ENCODE data around the gene FAM210B. TPM values are rescaled to one million over a fixed set of nuclear protein-coding genes. Genes with fewer than 3 reads are reported as not detected.

The FAM210B gene
- total and polyA plus RNA-seq, 2 of the 13 experiments (the other 11 are each of a cell fraction or from before 2014, with no cell fraction given), result 75.9 to 107 TPM

- TF ChIP-seq CTCF (CRISPR knock-in tag; IDR thresholded peaks at IDR 0.05) (peak; percentile 87), POGZ (CRISPR knock-in tag; IDR thresholded peaks at IDR 0.05) (0 out of 2 replicates have a peak, but pooled peaks have one; percentile 12), ZNF543 (CRISPR knock-in tag; IDR thresholded peaks at IDR 0.05) (no peak), NFRKB (IDR thresholded peaks at IDR 0.05) (no peak), RARG (CRISPR knock-in tag; IDR thresholded peaks at IDR 0.05; ENCODE audit: low read depth) (no peak), GRHL1 (CRISPR knock-in tag; conservative IDR thresholded peaks at IDR 0.05) (no peak), SAP130 (CRISPR knock-in tag; IDR thresholded peaks at IDR 0.05; ENCODE audit: low read depth) (peak; percentile 50), ZNF292 (CRISPR knock-in tag; IDR thresholded peaks at IDR 0.05; ENCODE audit: borderline replicate concordance, low read depth) (no peak), ZNF567 (CRISPR knock-in tag; IDR thresholded peaks at IDR 0.05; ENCODE audit: borderline replicate concordance) (no peak), USF2 (IDR thresholded peaks at IDR 0.05; ENCODE audit: low read depth, low read length) (no peak), USF2 (CRISPR knock-in tag; IDR thresholded peaks at IDR 0.05; ENCODE audit: borderline replicate concordance) (peak; percentile 21; the same call in 1 of the 2 replicates), NRL (CRISPR knock-in tag; IDR thresholded peaks at IDR 0.05; ENCODE audit: borderline replicate concordance) (no peak), MED1 (CRISPR knock-in tag; IDR thresholded peaks at IDR 0.05) (no peak), ARID5B (CRISPR knock-in tag; IDR thresholded peaks at IDR 0.05) (peak; percentile 29; the same call in 1 of the 2 replicates), ZNF574 (CRISPR knock-in tag; IDR thresholded peaks at IDR 0.05) (no peak), FOXC1 (CRISPR knock-in tag; IDR thresholded peaks at IDR 0.05; ENCODE audit: borderline replicate concordance) (no peak)
These were observed 41.3 kb downstream of the FAM210B start (continued) for GRCh38 chr20:56400001-56400640.
